Stimulated activated CD4-positive, alpha-beta T cell treated with anti-CD3 and anti-CD28 coated beads, Interleukin-12 subunit alpha, Interleukin-12 subunit beta, amount 100 ng/mL, for 4 hours (primary cell): ENCODE results near the gene SLAIN2.
"Not testable (repeated sequence)": the region's sequence is repeated elsewhere in the genome, so short reads cannot be mapped to it uniquely, and the experiment has no call there.

Experiments used
- DNase-seq: peaks from one replicate; pipeline ENCODE4 v3.0.0-alpha.2; 2020

SLAIN2 gene

DNA sequence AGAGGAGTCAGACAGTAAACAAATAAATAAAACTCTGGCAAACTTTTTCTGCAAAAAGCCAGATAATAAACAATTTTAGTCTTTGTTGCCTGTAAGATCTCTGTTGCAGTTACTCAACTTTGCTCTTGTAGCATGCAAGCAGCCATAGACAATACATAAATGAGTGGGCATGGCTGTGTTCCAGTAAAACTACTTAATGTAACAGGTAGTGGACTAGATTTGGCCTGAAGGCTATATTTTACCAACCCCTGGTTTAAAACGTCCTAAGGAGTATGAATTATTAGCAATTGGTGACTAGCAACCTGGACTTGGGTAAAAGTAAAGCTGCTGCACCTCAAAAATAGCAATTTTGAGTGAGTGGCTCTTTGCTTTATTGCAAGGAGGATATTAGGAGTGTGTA, 30.9 kb downstream of the SLAIN2 start:
- no peak for DNase-seq

DNA sequence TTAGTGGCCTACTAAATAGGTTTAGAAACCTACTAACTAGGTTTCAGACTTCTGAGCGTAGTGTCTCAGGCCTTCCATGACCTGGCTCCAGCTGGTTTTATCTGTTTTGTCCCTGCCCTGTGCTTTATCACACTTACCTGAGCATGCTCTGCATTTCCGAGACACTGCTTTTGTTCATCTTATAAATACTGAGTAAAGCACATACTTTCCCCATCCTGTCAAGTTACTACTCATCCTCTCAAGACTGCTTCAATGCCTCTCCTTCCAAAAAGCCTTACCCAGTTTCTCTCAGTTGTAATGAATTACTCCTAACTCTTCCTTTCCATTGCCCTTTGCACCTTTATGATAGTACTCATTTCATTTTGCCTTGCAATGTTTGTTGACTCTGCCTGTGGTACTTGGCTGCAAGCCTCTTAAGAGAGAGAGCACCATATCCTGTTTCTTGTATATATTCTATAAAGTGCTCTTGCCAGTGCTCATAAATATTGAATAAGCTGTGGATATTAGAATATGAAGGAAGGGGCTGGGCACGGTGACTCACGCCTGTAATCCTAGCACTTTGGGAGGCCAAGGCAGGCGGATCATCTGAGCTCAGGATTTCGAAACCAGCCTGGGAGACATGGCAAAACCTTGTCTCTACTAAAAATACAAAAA, 34.4 kb downstream of the SLAIN2 start:
- no peak for DNase-seq

- DNase-seq = no peak
These were observed 38.4 kb downstream of the SLAIN2 start for GRCh38 chr4:48379587-48380180.

- DNase-seq = no peak
These were observed 39.3 kb downstream of the SLAIN2 start for GRCh38 chr4:48380583-48381167.

DNA sequence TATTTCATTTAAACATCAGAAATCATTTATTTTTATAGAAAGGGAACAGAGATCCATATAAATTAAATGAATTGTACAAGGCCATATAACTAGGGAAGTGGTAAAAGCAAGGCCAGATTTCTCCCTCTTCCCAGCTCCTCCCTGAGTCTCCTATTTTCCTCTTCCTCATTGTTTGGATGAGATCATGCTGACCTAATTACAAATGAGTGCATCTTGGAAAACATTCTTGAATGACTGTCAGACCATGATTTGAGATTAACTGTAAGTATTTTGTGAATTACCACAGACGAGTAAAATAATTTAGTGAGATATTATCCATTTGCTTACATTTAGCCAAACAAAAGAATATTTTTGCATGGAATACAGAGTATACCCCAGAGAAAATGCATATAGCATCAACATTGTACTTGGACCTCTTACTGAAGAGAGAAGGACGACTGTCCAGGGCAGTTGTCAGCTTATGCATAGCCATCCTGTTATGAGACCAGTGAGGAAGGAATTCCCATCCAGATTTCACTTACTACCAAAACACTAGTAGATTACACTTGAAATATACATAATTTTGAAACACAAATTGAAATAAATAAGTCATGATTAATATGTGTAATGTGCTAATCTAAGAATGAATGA, 47.3 kb downstream of the SLAIN2 start:
- DNase-seq = no peak

DNA sequence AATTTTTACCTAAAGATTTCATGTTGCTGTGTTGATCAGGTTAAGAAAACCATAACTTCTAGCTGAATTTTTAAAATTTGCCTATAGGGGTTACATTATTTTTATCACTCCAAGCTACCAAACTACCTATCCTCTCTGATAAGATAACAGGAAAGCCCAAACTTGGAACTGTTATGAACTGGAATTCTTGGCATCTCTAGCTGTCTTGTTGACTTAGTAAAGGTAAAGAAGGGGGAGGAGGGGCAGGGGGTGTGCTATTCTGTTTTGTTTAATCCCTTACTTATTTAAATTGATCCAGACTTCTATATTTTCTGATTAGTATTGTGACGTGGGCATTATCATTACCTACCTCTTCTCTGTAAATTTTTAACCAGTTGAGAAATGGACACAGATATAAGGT, 54.7 kb downstream of the SLAIN2 start:
- DNase-seq = no peak

DNA sequence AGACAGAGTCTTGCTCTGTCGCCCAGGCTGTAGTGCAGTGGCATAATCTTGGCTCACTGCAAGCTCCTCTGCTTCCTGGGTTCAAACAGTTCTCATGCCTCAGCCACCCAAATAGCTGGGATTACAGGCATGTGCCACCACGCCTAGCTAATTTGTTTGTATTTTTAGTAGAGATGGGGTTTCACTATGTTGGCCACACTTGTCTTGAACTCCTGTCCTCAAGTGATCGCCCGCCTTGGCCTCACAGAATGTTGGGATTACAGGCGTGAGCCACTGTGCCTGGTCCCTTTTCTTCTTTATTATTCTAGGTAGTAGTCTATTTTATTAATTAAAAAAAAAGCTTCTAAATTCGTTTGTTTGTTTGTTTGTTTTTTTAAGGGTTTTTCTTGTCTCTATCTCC, 59.1 kb downstream of the SLAIN2 start:
- DNase-seq = no peak

DNA sequence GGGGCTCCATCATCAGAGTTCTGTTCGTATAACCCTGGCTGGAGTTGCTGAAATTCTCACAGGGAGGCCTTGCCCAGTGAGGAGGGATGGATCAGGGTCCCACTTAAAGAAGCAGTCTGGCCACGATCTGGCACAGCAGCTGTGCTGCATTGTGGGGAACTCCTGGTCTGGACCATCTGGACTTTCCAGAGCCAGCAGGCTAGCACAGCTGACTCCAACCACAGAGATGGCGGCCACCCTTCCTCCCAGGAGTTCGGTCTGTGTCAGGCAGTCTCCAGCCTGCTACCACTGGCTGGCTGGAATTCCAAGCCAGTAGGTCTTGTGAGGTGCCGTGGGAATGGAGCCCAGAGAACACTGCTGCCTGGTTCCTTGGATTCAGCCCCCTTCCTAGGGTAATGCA, 62.0 kb downstream of the SLAIN2 start:
- DNase-seq = no peak

DNA sequence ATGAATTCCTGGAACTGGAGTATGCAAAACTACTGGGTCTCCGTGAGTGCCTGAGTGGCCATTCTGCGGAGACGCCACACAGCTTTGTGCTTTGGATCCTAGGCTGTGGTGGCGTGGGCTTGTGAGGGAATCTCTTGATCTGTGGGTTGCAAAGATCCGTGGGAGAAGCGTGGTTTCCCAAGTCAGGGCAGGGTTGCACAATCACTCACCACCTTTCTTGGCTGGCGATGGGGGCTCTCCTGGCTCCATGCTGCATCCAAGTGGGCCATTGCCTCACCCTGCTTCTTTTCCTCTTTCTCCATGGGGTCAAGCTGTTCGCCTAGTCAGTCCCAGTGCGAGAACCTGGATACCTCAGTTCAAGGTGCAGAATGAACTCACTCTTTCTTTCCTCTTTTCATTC, 62.5 kb downstream of the SLAIN2 start:
- no peak for DNase-seq

- DNase-seq = no peak
These were observed 64.6 kb downstream of the SLAIN2 start for GRCh38 chr4:48405924-48406323.

- no peak for DNase-seq
These were observed 67.9 kb downstream of the SLAIN2 start for GRCh38 chr4:48409203-48409602.

GRCh38 chr4:48410812-48411211, 69.5 kb downstream of the SLAIN2 start:
- no peak for DNase-seq

GRCh38 chr4:48420144-48420543, 78.8 kb downstream of the SLAIN2 start:
- no peak for DNase-seq

GRCh38 chr4:48421101-48421500, 79.8 kb downstream of the SLAIN2 start:
- no peak for DNase-seq

DNA sequence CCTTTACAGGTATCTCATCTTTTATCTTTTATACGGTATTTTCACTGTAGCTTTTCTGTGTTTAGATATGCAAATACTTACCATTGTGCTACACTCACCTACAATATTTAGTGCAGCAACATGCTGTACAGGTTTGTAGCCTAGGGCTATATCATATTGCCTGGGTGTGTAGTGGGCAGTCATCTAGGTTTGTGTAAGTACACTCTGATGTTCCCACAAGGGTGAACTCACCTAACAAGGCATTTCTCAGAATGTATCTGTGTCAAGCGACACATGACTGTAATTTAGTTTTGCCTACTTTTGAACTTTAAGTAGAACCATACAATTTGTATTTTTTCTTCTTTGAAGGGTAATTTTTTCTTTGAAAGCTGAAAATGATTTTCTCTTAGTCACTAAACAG, 87.6 kb downstream of the SLAIN2 start:
- no peak for DNase-seq

GRCh38 chr4:48429709-48430474, 88.6 kb downstream of the SLAIN2 start:
- DNase-seq = no peak

DNA sequence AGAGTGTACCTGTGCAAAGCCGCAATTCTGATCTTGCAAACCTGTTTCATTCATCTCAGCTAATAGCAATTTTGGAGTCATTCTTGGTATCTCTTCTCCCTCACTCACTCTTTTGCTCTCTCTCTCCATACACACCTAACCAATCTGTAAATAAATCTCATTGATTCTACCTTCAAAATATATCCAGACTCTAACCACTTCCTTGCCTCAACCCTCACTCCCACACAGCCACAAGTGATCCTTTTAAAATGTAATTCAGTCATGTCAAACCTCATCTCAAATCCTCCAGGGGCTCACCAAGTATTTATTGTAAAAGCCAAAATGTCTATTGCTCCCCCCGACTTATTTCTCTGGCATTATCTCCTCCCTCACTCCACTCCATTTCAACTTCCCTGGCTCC, 90.1 kb downstream of the SLAIN2 start:
- DNase-seq = no peak

GRCh38 chr4:48432017-48432416, 90.7 kb downstream of the SLAIN2 start:
- DNase-seq = no peak

GRCh38 chr4:48436318-48436717, 95.0 kb downstream of the SLAIN2 start:
- DNase-seq = no peak

DNA sequence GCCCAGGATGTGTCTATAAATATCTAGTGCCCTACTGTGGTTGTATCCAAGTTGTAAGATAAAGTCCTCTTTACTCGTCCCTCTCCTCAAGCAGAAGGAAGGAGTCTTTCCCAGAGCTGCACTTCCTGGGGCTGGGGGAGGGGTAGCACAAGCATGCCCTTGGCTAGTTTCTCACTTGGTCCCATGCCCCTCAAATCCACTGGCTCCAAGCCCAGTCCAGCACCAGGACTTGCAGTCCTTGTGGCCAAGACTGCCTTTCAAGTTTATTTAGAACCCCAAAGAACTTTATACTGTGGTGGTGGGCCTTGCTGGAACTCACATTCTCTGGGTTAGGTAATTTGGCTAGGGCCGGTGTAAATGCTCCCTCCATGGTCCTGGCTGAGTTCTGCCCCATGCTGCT, 98.7 kb downstream of the SLAIN2 start:
- no peak for DNase-seq

DNA sequence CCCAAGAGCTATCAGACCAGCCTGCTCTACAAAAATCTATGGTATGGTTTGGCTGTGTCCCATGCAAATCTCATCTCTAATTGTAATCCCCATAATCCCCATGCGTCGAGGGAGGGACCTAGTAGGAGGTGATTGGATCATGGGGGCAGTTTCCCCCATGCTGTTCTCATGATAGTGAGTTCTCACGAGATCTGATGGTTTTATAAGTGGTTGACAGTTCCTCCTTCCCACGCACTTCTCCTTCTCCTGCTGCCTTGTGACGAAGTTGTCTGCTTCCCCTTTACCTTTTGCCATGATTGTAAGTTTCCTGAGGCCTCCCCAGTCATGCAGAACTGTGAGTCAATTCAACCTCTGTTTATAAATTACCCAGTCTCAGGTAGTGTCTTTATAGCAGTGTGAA, 99.6 kb downstream of the SLAIN2 start:
- DNase-seq = not testable (repeated sequence)

DNA sequence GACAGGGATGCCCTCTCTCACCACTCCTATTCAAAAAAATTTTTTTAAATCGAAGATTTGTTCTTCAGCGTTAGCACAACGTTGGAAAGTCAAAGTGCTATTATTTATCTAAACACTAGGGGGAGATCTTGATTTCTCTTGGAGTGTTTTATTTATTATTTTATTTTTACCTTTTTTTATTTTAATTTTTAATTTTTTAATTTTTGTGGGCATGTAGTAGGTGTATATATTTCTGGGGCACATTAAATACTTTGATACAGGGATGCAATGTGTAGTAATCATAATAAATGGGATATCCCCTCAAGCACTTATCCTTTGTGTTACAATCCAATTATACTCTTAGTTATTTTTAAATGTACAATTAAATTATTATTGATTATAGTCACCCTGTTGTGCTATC, 104.4 kb downstream of the SLAIN2 start:
- no peak for DNase-seq

DNA sequence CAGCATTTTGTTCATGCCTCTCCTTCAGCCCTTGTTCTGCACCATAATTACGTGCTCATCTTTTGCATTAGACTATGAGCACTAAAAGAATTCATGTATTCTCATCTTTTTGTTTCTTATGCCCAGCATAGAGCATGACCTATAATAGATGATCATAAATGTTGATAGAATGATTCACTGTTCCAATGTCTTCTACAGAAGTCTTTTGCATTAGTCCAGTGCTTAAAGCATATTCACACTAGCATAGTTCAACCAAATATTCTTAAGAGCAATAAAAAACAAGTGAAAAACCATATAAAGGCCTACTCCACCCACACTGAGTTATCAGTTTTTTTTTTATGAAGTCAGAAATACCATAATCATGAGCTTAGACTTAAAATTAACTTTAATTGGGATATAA, 105.3 kb downstream of the SLAIN2 start:
- DNase-seq = no peak

GRCh38 chr4:48449151-48449550, 107.8 kb downstream of the SLAIN2 start:
- DNase-seq = no peak
